HepG2 (cell line): Measurements from ENCODE around the gene NFE2. TPM values are rescaled to one million over a fixed set of nuclear protein-coding genes. Genes with fewer than 3 reads are reported as not detected.

ENCODE experiments used
- BORCS8-MEF2B ChIP-seq: sonication (generic); formaldehyde crosslinking; IDR thresholded peaks from 2 replicates; pipeline ENCODE4 v1.8.0; 2022; ENCODE audit warnings: mild to moderate bottlenecking, missing genetic modification reagents
- CAMTA2 ChIP-seq: sonication (generic); formaldehyde crosslinking; IDR thresholded peaks from 2 replicates; pipeline ENCODE4 v1.4.0; 2020; ENCODE audit warnings: mild to moderate bottlenecking, missing genetic modification reagents, borderline replicate concordance
- ESRRA ChIP-seq: sonication (generic); formaldehyde crosslinking; IDR thresholded peaks from 2 replicates; pipeline ENCODE4 v1.5.1; 2020; ENCODE audit warnings: mild to moderate bottlenecking, low read depth, missing genetic modification reagents
- ETV6 ChIP-seq: sonication (generic); formaldehyde crosslinking; conservative IDR thresholded peaks from 2 replicates; pipeline ENCODE4 v1.4.0; 2020; ENCODE audit warnings: missing genetic modification reagents
- JUND ChIP-seq: sonication (generic); formaldehyde crosslinking; IDR thresholded peaks from 2 replicates; pipeline ENCODE4 v1.8.0; 2022; ENCODE audit warnings: mild to moderate bottlenecking, missing genetic modification reagents
- KDM4B ChIP-seq: sonication (generic); formaldehyde crosslinking; IDR thresholded peaks from 2 replicates; pipeline ENCODE4 v1.4.0; 2020; ENCODE audit warnings: missing genetic modification reagents
- KMT2A ChIP-seq: sonication (generic); formaldehyde crosslinking; IDR thresholded peaks from 2 replicates; pipeline ENCODE4 v1.4.0; 2020; ENCODE audit warnings: missing genetic modification reagents
- NFYB ChIP-seq: sonication (generic); formaldehyde crosslinking; IDR thresholded peaks from 2 replicates; pipeline ENCODE4 v1.4.0; 2020; ENCODE audit warnings: missing genetic modification reagents
- NKX3-1 ChIP-seq: sonication (generic); formaldehyde crosslinking; IDR thresholded peaks from 2 replicates; pipeline ENCODE4 v1.5.0; 2020; ENCODE audit warnings: missing genetic modification reagents
- PCBP1 ChIP-seq: fragments of 200-400 bp; formaldehyde crosslinking; IDR thresholded peaks from 2 replicates; pipeline ENCODE4 v1.6.1; 2017; ENCODE audit warnings: mild to moderate bottlenecking, low read depth, low read length, borderline replicate concordance
- POGZ ChIP-seq: sonication (generic); formaldehyde crosslinking; IDR thresholded peaks from 2 replicates; pipeline ENCODE4 v1.4.0; 2020; ENCODE audit warnings: mild to moderate bottlenecking, missing genetic modification reagents
- STAT5B ChIP-seq: sonication (generic); formaldehyde crosslinking; IDR thresholded peaks from 2 replicates; pipeline ENCODE4 v1.4.0; 2020; ENCODE audit warnings: missing genetic modification reagents
- XRCC5 ChIP-seq: fragments of 200-400 bp; formaldehyde crosslinking; optimal IDR thresholded peaks from 2 replicates; pipeline ENCODE3; 2017; ENCODE audit warnings: mild to moderate bottlenecking, low read length
- ZFAT ChIP-seq: sonication (generic); formaldehyde crosslinking; conservative IDR thresholded peaks from 2 replicates; pipeline ENCODE4 v1.8.1; 2023; ENCODE audit warnings: missing genetic modification reagents, inconsistent platforms
- ZKSCAN8 ChIP-seq: IDR thresholded peaks from 2 replicates; pipeline ENCODE4 v1.6.1; 2016; ENCODE audit warnings: borderline replicate concordance, missing genetic modification reagents, missing compliant biosample characterization
- ZNF10 ChIP-seq: sonication (generic); formaldehyde crosslinking; IDR thresholded peaks from 2 replicates; pipeline ENCODE4 v1.4.0; 2020; ENCODE audit warnings: mild to moderate bottlenecking, low read depth, missing genetic modification reagents, borderline replicate concordance
- ZNF12 ChIP-seq: sonication (generic); formaldehyde crosslinking; IDR thresholded peaks from 2 replicates; pipeline ENCODE4 v1.5.0; 2020; ENCODE audit warnings: missing genetic modification reagents
- ZNF260 ChIP-seq: sonication (generic); formaldehyde crosslinking; IDR thresholded peaks from 2 replicates; pipeline ENCODE4 v1.4.0; 2020; ENCODE audit warnings: missing genetic modification reagents, low read depth, mild to moderate bottlenecking, borderline replicate concordance
- ZNF44 ChIP-seq: sonication (generic); formaldehyde crosslinking; IDR thresholded peaks from 2 replicates; pipeline ENCODE4 v1.5.1; 2020; ENCODE audit warnings: mild to moderate bottlenecking, missing genetic modification reagents
- ZNF460 ChIP-seq: sonication (generic); formaldehyde crosslinking; IDR thresholded peaks from 2 replicates; pipeline ENCODE4 v1.5.1; 2020; ENCODE audit warnings: missing genetic modification reagents, mild to moderate bottlenecking, borderline replicate concordance
- ZNF562 ChIP-seq: sonication (generic); formaldehyde crosslinking; IDR thresholded peaks from 2 replicates; pipeline ENCODE4 v1.8.0; 2022; ENCODE audit warnings: missing genetic modification reagents, borderline replicate concordance
- ZNF605 ChIP-seq: sonication (generic); formaldehyde crosslinking; IDR thresholded peaks from 2 replicates; pipeline ENCODE4 v1.8.0; 2022; ENCODE audit warnings: mild to moderate bottlenecking, missing genetic modification reagents
- ZNF652 ChIP-seq: IDR thresholded peaks from 2 replicates; pipeline ENCODE4 v1.6.1; 2016; ENCODE audit warnings: low read depth, borderline replicate concordance
- ZNF766 ChIP-seq: sonication (generic); formaldehyde crosslinking; IDR thresholded peaks from 2 replicates; pipeline ENCODE4 v1.5.0; 2020; ENCODE audit warnings: missing genetic modification reagents, borderline replicate concordance
- polyA plus RNA-seq, 8 experiments: library from polyadenylated mRNA; depleted of rRNA in 3 of 8; stranded (reverse) in 7 of 8; unstranded in 1 of 8; fragments of >200 nt; fragmentation: Illumina TruSeq in 4 of 8; extraction: Trizol in 4 of 8; gene quantifications; 2 replicates each; pipeline versions ENCODE4 v1.2.1 to v1.2.3, GENCODE V29; 2011 to 2016; ENCODE audit warnings: low read depth in 4 of 8, missing spikeins in 1 of 8, mixed read lengths in 1 of 8; ENCODE audit not compliant: insufficient read depth in 1 of 8
- total RNA-seq, 5 experiments: library from RNA; depleted of rRNA; stranded (reverse); fragments of >200 nt; fragmentation: Illumina TruSeq; extraction: Trizol; gene quantifications; 2 replicates each; pipeline ENCODE4 v1.2.3, GENCODE V29; 2016; ENCODE audit warnings: low read depth in 1 of 5
- TF ChIP-seq, protein P1 (sequence below): sonication (generic); formaldehyde crosslinking; IDR thresholded peaks from 2 replicates; pipeline ENCODE4 v1.4.0; 2020; ENCODE audit warnings: mild to moderate bottlenecking, low read depth, missing genetic modification reagents
- TF ChIP-seq, protein P2 (sequence below): sonication (generic); formaldehyde crosslinking; IDR thresholded peaks from 2 replicates; pipeline ENCODE4 v1.5.1; 2020; ENCODE audit warnings: mild to moderate bottlenecking, missing genetic modification reagents, moderate library complexity
- TF ChIP-seq, protein P3 (sequence below): IDR thresholded peaks from 2 replicates; pipeline ENCODE4 v1.6.1; 2018; ENCODE audit warnings: missing genetic modification reagents, mild to moderate bottlenecking, missing compliant biosample characterization

The NFE2 gene
- total and polyA plus RNA-seq, 2 of the 13 experiments (the other 11 are each of a cell fraction or from before 2014, with no cell fraction given): 4.5 to 7.8 TPM

DNA sequence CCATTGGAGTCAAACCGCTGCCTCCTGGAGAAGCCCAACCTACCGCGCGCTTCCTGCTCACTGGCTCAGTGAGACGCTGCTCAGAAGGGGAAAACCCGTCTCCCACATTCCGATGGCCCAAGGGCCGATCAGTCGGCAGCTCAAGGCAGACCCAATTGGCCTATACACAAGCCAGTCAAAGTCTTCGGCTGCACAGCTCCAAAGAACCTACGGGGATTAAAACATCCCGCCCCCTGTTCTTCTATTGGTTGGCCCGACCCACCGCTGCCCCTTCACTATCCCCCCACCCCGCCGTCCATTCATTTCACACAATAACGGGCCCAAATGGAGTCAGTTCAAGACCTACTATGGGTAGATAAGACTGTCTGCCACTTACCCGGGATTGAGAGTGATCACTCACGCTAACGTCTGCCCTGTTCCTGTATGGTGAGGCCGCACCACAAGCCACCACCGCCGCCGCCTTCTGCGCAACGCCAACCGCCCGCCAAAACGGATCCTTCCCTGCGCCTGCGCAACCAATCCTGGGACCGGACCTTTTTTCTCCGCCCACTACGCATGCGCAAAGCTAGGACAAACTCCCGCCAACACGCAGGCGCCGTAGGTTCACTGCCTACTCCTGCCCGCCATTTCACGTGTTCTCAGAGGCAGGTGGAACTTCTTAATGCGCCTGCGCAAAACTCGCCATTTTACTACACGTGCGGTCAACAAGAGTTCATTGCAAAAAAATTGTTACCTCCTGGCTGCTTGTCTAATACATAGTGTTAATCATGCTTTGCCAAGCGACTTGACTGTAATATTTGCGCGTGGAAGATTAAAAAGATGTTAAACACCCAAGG is 21.0 kb downstream of the NFE2 start, which contains the start of gene CBX5 (continued):
- TF ChIP-seq, protein P1, sequence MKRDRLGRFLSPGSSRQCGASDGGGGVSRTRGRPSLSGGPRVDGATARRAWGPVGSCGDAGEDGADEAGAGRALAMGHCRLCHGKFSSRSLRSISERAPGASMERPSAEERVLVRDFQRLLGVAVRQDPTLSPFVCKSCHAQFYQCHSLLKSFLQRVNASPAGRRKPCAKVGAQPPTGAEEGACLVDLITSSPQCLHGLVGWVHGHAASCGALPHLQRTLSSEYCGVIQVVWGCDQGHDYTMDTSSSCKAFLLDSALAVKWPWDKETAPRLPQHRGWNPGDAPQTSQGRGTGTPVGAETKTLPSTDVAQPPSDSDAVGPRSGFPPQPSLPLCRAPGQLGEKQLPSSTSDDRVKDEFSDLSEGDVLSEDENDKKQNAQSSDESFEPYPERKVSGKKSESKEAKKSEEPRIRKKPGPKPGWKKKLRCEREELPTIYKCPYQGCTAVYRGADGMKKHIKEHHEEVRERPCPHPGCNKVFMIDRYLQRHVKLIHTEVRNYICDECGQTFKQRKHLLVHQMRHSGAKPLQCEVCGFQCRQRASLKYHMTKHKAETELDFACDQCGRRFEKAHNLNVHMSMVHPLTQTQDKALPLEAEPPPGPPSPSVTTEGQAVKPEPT (CRISPR knock-in tag): peak; percentile 44; the same call in 1 of the 2 replicates
- TF ChIP-seq ZNF562 (CRISPR knock-in tag) (no peak), PCBP1 (0 out of 2 replicates have a peak, but pooled peaks have one; percentile 38), ZNF605 (no peak; the same call in 1 of the 2 replicates), ZKSCAN8 (CRISPR knock-in tag) (peak; percentile 28; the same call in 1 of the 2 replicates), NFYB (CRISPR knock-in tag) (peak; percentile 94), ZNF652 (CRISPR knock-in tag) (no peak), KDM4B (CRISPR knock-in tag) (no peak), CAMTA2 (CRISPR knock-in tag) (peak; percentile 56; the same call in 1 of the 2 replicates), XRCC5 (no peak), ZNF44 (CRISPR knock-in tag) (peak; percentile 77; the same call in 1 of the 2 replicates), ESRRA (CRISPR knock-in tag) (no peak; the same call in none of the 2 replicates), ZNF10 (CRISPR knock-in tag) (no peak), BORCS8-MEF2B (CRISPR knock-in tag) (peak; percentile 44; the same call in 1 of the 2 replicates), NKX3-1 (CRISPR knock-in tag) (peak; percentile 82), STAT5B (no peak), JUND (CRISPR knock-in tag) (no peak), ZNF260 (CRISPR knock-in tag) (no peak), ZNF12 (CRISPR knock-in tag) (no peak), ZFAT (CRISPR knock-in tag) (no peak), ZNF460 (CRISPR knock-in tag) (no peak), POGZ (CRISPR knock-in tag) (peak; percentile 67), ETV6 (CRISPR knock-in tag) (0 out of 2 replicates have a peak, but pooled peaks have one; percentile 69), KMT2A (CRISPR knock-in tag) (peak; percentile 79), ZNF766 (CRISPR knock-in tag) (no peak)
- TF ChIP-seq, protein P2, sequence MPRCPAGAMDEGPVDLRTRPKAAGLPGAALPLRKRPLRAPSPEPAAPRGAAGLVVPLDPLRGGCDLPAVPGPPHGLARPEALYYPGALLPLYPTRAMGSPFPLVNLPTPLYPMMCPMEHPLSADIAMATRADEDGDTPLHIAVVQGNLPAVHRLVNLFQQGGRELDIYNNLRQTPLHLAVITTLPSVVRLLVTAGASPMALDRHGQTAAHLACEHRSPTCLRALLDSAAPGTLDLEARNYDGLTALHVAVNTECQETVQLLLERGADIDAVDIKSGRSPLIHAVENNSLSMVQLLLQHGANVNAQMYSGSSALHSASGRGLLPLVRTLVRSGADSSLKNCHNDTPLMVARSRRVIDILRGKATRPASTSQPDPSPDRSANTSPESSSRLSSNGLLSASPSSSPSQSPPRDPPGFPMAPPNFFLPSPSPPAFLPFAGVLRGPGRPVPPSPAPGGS (CRISPR knock-in tag): peak; percentile 74; the same call in 1 of the 2 replicates
- TF ChIP-seq, protein P3, sequence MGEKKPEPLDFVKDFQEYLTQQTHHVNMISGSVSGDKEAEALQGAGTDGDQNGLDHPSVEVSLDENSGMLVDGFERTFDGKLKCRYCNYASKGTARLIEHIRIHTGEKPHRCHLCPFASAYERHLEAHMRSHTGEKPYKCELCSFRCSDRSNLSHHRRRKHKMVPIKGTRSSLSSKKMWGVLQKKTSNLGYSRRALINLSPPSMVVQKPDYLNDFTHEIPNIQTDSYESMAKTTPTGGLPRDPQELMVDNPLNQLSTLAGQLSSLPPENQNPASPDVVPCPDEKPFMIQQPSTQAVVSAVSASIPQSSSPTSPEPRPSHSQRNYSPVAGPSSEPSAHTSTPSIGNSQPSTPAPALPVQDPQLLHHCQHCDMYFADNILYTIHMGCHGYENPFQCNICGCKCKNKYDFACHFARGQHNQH: peak; percentile 55; the same call in 1 of the 2 replicates
